H54 (cell line): Measurements from ENCODE around the gene CDAN1.

ENCODE experiments used
- DNase-seq: peaks from one replicate; pipeline ENCODE4 v3.0.0; 2011; ENCODE audit warnings: low spot score, mixed read lengths; ENCODE audit not compliant: insufficient read length
- FAIRE-seq: peaks from 3 replicates; lab custom pipeline; 2011; peaks lifted over from hg19 to GRCh38; lab: Jason Lieb, UNC
- POLR2A ChIP-seq: IDR thresholded peaks from 2 replicates; pipeline ENCODE4 v1.6.1; 2011; ENCODE audit warnings: low read depth, mild to moderate bottlenecking, low read length

CDAN1 gene

GRCh38 chr15:42744195-42744594 is 7.3 kb upstream of the CDAN1 start:
- TF ChIP-seq POLR2A = no peak
- FAIRE-seq = peak; percentile 62

GRCh38 chr15:42742149-42742548 is 5.2 kb upstream of the CDAN1 start:
- FAIRE-seq (no peak), DNase-seq (no peak)
- no peak for TF ChIP-seq POLR2A

More at GRCh38 chr15:42744195-42744594, 7.3 kb upstream of the CDAN1 start:
- DNase-seq = no peak

- FAIRE-seq (no peak), DNase-seq (no peak)
- no peak for TF ChIP-seq POLR2A
Observed at GRCh38 chr15:42741710-42742109, 4.8 kb upstream of the CDAN1 start.

- no peak for TF ChIP-seq POLR2A
- FAIRE-seq = no peak
- no peak for DNase-seq
Observed at GRCh38 chr15:42737529-42738328, 801 bp upstream of the CDAN1 start.

- TF ChIP-seq POLR2A = no peak
- peak; percentile 38 for DNase-seq
- FAIRE-seq = no peak
Observed at GRCh38 chr15:42736178-42736792, 643 bp downstream of the CDAN1 start.

GRCh38 chr15:42735382-42736165 is 1.4 kb downstream of the CDAN1 start:
- no peak for DNase-seq
- no peak for FAIRE-seq
- TF ChIP-seq POLR2A = no peak

- TF ChIP-seq POLR2A = no peak
- DNase-seq = no peak
- FAIRE-seq = no peak
Observed at GRCh38 chr15:42734076-42734672, 2.8 kb downstream of the CDAN1 start.

GRCh38 chr15:42733027-42733426 is 3.9 kb downstream of the CDAN1 start:
- DNase-seq (no peak), FAIRE-seq (no peak)
- TF ChIP-seq POLR2A = no peak

- DNase-seq (no peak), FAIRE-seq (no peak)
- no peak for TF ChIP-seq POLR2A
Observed at GRCh38 chr15:42732095-42732827, 4.7 kb downstream of the CDAN1 start.

- no peak for TF ChIP-seq POLR2A
- FAIRE-seq = no peak
- no peak for DNase-seq
Observed at GRCh38 chr15:42731461-42731860, 5.5 kb downstream of the CDAN1 start.

- TF ChIP-seq POLR2A = no peak
- DNase-seq = no peak
- FAIRE-seq = no peak
Observed at GRCh38 chr15:42730536-42730935, 6.4 kb downstream of the CDAN1 start.

- TF ChIP-seq POLR2A = no peak
- FAIRE-seq (no peak), DNase-seq (no peak)
Observed at GRCh38 chr15:42730135-42730534, 6.8 kb downstream of the CDAN1 start.

- TF ChIP-seq POLR2A = no peak
- FAIRE-seq (no peak), DNase-seq (no peak)
Observed at GRCh38 chr15:42729409-42729808, 7.5 kb downstream of the CDAN1 start.
